ENCODE measurements around the gene FSD1L.
"Not testable (repeated sequence)": the region's sequence is repeated elsewhere in the genome, so short reads cannot be mapped to it uniquely, and the experiment has no call there.

Gene FSD1L

GRCh38 chr9:105572455-105572854 lies 124.6 kb downstream of the FSD1L start:
- no peak for DNase-seq (ENCODE audit: low spot score)

GRCh38 chr9:105579952-105580351 lies 132.1 kb downstream of the FSD1L start:
- not testable (repeated sequence) for DNase-seq (ENCODE audit: low spot score)

- DNase-seq (ENCODE audit: low spot score) = not testable (repeated sequence)
These were observed 133.7 kb downstream of the FSD1L start for GRCh38 chr9:105581550-105581949.

GRCh38 chr9:105593145-105593544 lies 145.3 kb downstream of the FSD1L start:
- no peak for DNase-seq (ENCODE audit: low spot score)
